Aorta (tissue), 5 donors: ENCODE data around the gene BMP10. TPM values are rescaled to one million over a fixed set of nuclear protein-coding genes. Genes with fewer than 3 reads are reported as not detected.

ENCODE experiments used
- ATAC-seq: fragments of 200-7000 bp; cut with Tn5 transposase; one replicate; pipeline ENCODE4 v1.9.1; 2022; ENCODE audit warnings: moderate library complexity; ENCODE audit not compliant: low FRiP score
- DNase-seq, 2 donors: peaks; one replicate each; pipeline ENCODE4 v3.0.0-alpha.2; 2020
- H3K27ac ChIP-seq, 2 donors: one replicate each; pipeline ENCODE4 v1.5.1; 2013; ENCODE audit warnings: low read length in 2 of 2, mild to moderate bottlenecking in 2 of 2, moderate library complexity in 2 of 2, control low read depth in 1 of 2, inconsistent platforms in 1 of 2, low read depth in 1 of 2
- H3K27me3 ChIP-seq, 2 donors: one replicate each; pipeline ENCODE4 v1.6.1; 2013; ENCODE audit warnings: control low read depth in 1 of 2, low read length in 1 of 2, mild to moderate bottlenecking in 1 of 2, moderate library complexity in 1 of 2; ENCODE audit not compliant: insufficient read depth in 2 of 2, control insufficient read depth in 1 of 2
- H3K36me3 ChIP-seq, 2 donors: one replicate each; pipeline ENCODE4 v1.6.1; 2013; ENCODE audit warnings: control low read depth in 1 of 2, low read length in 1 of 2, mild to moderate bottlenecking in 1 of 2; ENCODE audit not compliant: insufficient read depth in 2 of 2, control insufficient read depth in 1 of 2
- H3K4me1 ChIP-seq, 2 donors: one replicate each; pipeline ENCODE4 v1.6.1; 2013; ENCODE audit warnings: low read length in 2 of 2, control low read depth in 1 of 2, mild to moderate bottlenecking in 1 of 2, moderate library complexity in 1 of 2; ENCODE audit not compliant: insufficient read depth in 2 of 2, control insufficient read depth in 1 of 2
- H3K4me3 ChIP-seq, 2 donors: one replicate each; pipeline ENCODE4 v1.5.1; 2013; ENCODE audit warnings: low read length in 2 of 2, control low read depth in 1 of 2, mild to moderate bottlenecking in 1 of 2
- H3K9me3 ChIP-seq: one replicate; pipeline ENCODE4 v1.6.1; 2013; ENCODE audit warnings: mild to moderate bottlenecking, low read length; ENCODE audit not compliant: control insufficient read depth
- WGBS, 2 donors: extraction: QIAGEN DNeasy Blood & Tissue Kit; methylation state at CpG; one replicate each; pipeline ENCODE4 v1.1.7; 2013; 5-methylcytosine and 5-hydroxymethylcytosine counted together
- intact Hi-C, 2 donors: fragments of 100-400 bp; cut with DNase I; formaldehyde crosslinking; loops; one replicate each; pipeline versions ENCODE4 v1.14.2 to v1.15.0; 2022
- polyA plus RNA-seq, 2 donors: library from polyadenylated mRNA; stranded (reverse); fragments of 200-250 nt; gene quantifications; one replicate each; pipeline ENCODE4 v1.2.3, GENCODE V29; 2013
- total RNA-seq, 2 donors: library from RNA; stranded (reverse); fragmentation: NEBNext Ultra II Directional; extraction: Animal tissue kit (Norgen Biotek cat#: 25700); gene quantifications; one replicate each; pipeline ENCODE4 v1.2.1, GENCODE V29; 2021
- donor health status: healthy with polysubstance abuse.
- donor health status: Bipolar disorder and iron deficiency.
- donor health status: DM: no; HTN: no; CAD: no.
- donor health status: DM: no; HTN: no; CAD: no.
- donor health status: DM: yes; HTN: yes; CAD: no.

The BMP10 gene
- total and polyA plus RNA-seq, 4 donors: not detected

DNA sequence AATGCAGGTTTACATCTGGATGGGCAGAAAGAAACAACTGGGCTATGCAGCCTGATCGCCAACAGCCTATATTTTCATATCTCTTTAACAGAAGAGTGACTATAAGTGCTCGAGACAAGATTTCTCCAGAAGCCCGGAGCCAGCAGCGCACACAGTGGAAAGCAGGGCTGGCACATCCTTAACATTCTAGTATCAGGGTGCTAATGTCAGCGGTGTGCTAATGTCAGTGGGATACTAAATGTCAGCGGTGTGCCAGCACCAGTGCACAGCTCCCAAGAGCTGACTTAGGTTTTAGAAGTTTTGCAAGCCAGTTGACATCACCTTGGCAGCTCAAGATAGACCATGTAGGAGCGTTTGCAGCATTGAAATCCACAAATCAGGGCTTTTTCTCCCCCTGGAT is 8.3 kb downstream of the BMP10 start:
- H3K4me1 ChIP-seq: no peaks in the 10 kb centered on the region
- H3K27ac ChIP-seq: no peak overlapping the region
- WGBS, 2 donors: 49 to 55% methylated on average over 7 of the region's 7 CpGs
- H3K27me3 ChIP-seq: peaks cover 0 to 2% of the 10 kb centered on the region in 2 donors
- no peak overlapping the region for H3K4me3 ChIP-seq
- no peak for ATAC-seq
- H3K9me3 ChIP-seq: no peaks in the 10 kb centered on the region
- intact Hi-C loops: no loop called here
- no peaks in the 10 kb centered on the region for H3K36me3 ChIP-seq
- no peak for DNase-seq

GRCh38 chr2:68861330-68861729 is 9.9 kb downstream of the BMP10 start:
- no peak overlapping the region for H3K4me3 ChIP-seq
- H3K4me1 ChIP-seq: no peaks in the 10 kb centered on the region
- DNase-seq: no peak
- H3K9me3 ChIP-seq: no peaks in the 10 kb centered on the region
- peaks cover 0 to 2% of the 10 kb centered on the region in 2 donors for H3K27me3 ChIP-seq
- no peak for ATAC-seq
- H3K36me3 ChIP-seq: no peaks in the 10 kb centered on the region
- intact Hi-C loops: no loop called here
- H3K27ac ChIP-seq: no peak overlapping the region

DNA sequence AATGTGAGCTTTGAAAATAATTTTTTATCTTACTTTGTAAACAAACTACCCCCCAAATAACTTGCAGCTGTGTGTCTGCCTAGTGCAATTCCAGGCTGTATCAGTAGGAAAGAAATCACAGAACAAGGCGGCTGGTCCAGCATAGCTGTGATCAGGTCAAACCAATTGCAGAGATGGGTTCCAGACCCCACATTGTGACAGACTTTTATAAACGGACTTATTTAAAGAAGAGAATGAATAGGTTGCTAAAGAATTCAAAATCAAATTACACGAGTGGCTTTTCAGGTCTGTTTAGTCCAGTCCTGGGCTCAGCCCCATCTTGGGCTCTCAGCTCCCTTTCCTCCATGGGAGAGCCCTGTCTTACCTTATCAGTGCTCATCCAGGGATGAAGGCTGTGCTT is 11.1 kb downstream of the BMP10 start:
- 61 to 68% methylated on average over 3 of the region's 3 CpGs for WGBS, 2 donors
- ATAC-seq: no peak
- H3K4me3 ChIP-seq: no peak overlapping the region
- H3K4me1 ChIP-seq: no peaks in the 10 kb centered on the region
- H3K9me3 ChIP-seq: no peaks in the 10 kb centered on the region
- H3K27ac ChIP-seq: no peak overlapping the region
- intact Hi-C loops: no loop called here
- H3K36me3 ChIP-seq: no peaks in the 10 kb centered on the region
- DNase-seq: no peak
- peaks cover 0 to 2% of the 10 kb centered on the region in 2 donors for H3K27me3 ChIP-seq

GRCh38 chr2:68857855-68858456 is 13.2 kb downstream of the BMP10 start:
- Histone ChIP-seq H3K27ac (no peak overlapping the region), H3K9me3 (no peaks in the 10 kb centered on the region), H3K36me3 (no peaks in the 10 kb centered on the region), H3K27me3 (no peaks in the 10 kb centered on the region), H3K4me1 (no peaks in the 10 kb centered on the region), H3K4me3 (no peak overlapping the region)
- no peak for ATAC-seq
- DNase-seq: no peak
- intact Hi-C loops: no loop called here
- WGBS, 2 donors: 85 to 88% methylated on average over 4 of the region's 4 CpGs

DNA sequence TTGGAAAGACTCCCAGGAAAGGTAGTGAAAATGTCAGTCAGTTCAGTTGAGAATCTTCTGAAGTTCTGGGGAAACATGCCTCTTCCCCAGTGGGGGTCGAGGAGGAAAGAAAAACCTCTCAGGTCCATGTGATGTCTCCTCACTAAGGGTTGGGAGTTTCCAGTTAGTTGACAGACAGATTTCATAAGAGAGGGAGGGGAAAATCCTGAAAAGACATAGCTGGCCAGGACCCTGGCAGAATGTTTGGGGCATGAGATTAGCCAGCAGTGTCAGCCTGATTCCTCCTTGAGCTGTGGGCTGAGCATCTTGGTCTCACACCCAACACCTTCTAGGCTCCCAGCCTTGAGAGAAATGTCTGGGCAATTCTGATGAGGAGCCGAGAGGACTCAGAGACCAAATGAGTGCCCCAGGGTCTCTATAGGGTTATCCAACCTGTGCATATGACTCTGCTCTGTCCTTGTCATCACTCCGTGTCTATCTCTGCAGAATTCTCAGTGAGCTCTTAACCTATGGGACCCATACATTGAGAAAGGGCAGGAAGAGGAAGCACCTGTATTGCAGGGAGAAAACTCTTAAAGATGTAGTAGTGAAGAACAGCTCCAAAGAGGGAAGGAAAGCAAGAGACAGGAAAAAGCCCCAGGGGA is 13.9 kb downstream of the BMP10 start:
- H3K27ac ChIP-seq: no peak overlapping the region
- WGBS, 2 donors: 78 to 85% methylated on average over 3 of the region's 3 CpGs
- no peak overlapping the region for H3K4me3 ChIP-seq
- ATAC-seq: no peak
- DNase-seq: no peak
- H3K9me3 ChIP-seq: no peaks in the 10 kb centered on the region
- no peaks in the 10 kb centered on the region for H3K36me3 ChIP-seq
- H3K27me3 ChIP-seq: no peaks in the 10 kb centered on the region
- intact Hi-C loops: no loop called here
- no peaks in the 10 kb centered on the region for H3K4me1 ChIP-seq

- ATAC-seq (no peak), DNase-seq (no peak)
- no peaks in the 10 kb centered on the region for H3K9me3 ChIP-seq
- no peaks in the 10 kb centered on the region for H3K4me1 ChIP-seq
- intact Hi-C loops: no loop called here
- no peak overlapping the region for H3K4me3 ChIP-seq
- 95 to 96% methylated on average over 3 of the region's 3 CpGs for WGBS, 2 donors
- H3K27ac ChIP-seq: no peak overlapping the region
- no peaks in the 10 kb centered on the region for H3K27me3 ChIP-seq
- H3K36me3 ChIP-seq: no peaks in the 10 kb centered on the region
These were observed 15.6 kb downstream of the BMP10 start for GRCh38 chr2:68855550-68855949.

DNA sequence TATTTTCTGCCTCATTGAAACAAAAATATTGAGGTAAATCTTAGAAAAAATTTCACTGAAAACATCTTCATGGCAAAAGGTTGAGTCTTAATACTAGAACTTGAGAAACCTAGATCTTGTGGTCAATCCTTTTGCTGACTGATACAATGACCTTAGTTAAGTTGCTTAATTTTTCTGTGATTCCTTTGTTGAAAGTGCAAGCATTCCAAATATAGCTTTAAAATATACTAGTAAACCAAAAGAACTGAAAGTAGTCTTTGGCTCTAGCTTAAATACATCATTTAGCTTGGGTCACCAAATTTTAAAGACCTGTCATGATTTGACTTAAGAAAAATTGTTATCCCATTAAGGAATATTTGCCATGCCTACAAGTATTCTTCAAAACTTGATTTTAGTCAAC is 16.7 kb downstream of the BMP10 start:
- no peak for ATAC-seq
- Histone ChIP-seq H3K27me3 (no peaks in the 10 kb centered on the region), H3K4me1 (no peaks in the 10 kb centered on the region), H3K4me3 (no peak overlapping the region), H3K36me3 (no peaks in the 10 kb centered on the region), H3K9me3 (no peaks in the 10 kb centered on the region), H3K27ac (no peak overlapping the region)
- intact Hi-C loops: no loop called here
- DNase-seq: no peak

GRCh38 chr2:68853915-68854314 is 17.3 kb downstream of the BMP10 start:
- Histone ChIP-seq H3K36me3 (no peaks in the 10 kb centered on the region), H3K9me3 (no peaks in the 10 kb centered on the region), H3K4me3 (no peak overlapping the region), H3K27me3 (no peaks in the 10 kb centered on the region), H3K4me1 (no peaks in the 10 kb centered on the region), H3K27ac (no peak overlapping the region)
- WGBS, 2 donors: 65 to 75% methylated on average over 4 of the region's 4 CpGs
- ATAC-seq (no peak), DNase-seq (no peak)
- intact Hi-C loops: no loop called here

GRCh38 chr2:68853035-68853434 is 18.2 kb downstream of the BMP10 start:
- Histone ChIP-seq H3K36me3 (no peaks in the 10 kb centered on the region), H3K4me3 (no peak overlapping the region), H3K4me1 (no peaks in the 10 kb centered on the region), H3K9me3 (no peaks in the 10 kb centered on the region), H3K27ac (no peak overlapping the region), H3K27me3 (no peaks in the 10 kb centered on the region)
- intact Hi-C loops: no loop called here
- no peak for ATAC-seq
- WGBS, 2 donors: 79 to 83% methylated on average over 2 of the region's 2 CpGs
- DNase-seq: no peak
